ENCODE results near the gene TAX1BP3.

The TAX1BP3 gene

DNA sequence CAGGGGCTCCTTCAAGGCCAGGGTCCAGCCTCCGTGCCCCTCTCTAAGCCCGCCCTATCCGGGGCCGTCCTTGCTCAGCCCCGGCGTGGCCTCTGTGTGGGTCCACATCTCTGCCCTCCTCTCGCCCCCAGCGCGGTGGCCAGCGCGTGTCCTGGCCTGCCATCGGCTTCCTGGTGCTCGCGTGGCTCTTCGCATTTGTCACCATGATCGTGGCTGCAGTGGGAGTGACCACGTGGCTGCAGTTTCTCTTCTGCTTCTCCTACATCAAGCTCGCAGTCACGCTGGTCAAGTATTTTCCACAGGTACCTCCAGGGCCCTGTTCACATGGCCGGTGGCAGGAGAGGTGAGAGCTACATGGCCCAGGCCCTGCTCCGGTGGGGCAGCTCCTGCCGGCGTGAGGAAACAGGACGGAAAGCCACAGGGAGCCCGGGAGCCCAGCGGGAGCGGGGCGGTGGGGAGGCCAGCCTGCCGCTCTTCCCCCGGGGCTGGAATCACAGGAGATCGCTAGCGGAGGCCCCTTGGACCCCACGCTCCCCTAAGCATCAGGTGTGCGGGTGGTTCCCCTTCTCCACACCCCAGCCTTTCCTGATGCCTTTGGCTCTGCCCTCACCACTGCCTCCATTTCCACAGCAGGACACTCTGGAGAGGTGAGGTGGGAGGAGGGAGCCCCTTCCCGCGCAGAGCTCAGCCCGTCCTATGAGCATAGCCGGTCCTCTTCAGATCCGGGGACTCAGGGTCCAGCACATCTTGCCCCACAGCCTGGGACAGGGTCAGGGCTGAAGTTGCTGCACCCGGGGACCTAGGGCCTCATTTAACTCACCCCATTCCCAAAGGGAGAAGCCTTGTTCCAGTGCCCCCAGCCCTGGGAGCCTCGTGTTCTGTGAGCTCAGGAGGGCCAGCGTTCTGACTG, 10.2 kb downstream of the TAX1BP3 start:
- no peak for DNase-seq

DNA sequence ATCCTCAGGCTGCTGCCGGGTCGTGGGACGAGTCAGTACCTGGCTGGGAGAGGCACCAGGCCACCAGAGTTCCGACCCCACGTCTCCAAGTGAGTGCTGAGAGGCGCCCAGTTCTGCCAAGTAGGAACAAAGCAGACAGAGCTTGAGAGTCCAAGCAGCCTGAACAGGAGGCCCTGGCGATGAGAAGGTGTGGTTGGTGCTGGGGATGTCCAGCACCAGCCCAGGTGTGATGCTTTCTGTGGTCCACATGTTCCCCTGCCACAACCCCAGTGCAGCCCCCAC, 10.8 kb downstream of the TAX1BP3 start:
- no peak for DNase-seq

DNA sequence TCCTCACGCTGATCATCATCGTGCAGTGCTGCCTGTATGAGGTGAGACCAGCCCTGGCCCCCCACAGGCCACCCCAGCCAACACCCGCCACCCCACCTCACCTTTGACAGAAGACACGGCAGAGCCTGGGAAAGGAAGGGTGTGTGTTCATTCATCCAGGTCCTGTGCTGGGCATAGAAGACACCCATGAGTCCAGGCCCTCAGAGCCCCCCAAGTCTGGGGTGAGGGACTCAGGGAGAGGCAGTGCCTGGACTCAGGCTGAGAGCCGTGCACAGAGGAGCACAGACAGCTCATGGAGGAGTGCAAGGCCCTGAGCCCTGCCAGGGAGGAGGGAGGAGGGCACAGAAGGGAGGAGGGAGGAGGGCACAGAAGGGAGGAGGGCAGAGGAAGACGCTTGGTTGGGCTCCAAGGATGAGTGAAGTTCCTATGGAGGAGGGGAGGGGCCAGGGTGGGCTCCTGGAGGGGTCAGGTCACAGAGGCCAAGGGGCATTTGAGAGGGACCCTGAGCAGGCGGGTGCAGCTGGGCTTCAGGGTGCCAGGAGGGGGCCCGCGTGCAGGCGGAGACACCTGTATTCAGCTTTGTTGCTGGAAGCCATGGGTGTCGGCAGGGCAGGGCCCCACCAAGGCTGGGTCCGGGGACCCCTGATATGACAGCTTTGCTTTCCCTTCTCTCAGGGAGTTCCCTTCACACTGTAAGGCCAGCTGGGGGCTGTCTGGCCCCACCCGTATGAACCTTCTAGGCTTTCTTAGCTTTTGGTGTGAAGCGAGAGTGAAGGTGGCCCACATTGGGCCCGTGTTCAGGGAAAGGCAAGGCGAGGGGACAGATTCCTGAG, 11.4 kb downstream of the TAX1BP3 start:
- no peak for DNase-seq

DNA sequence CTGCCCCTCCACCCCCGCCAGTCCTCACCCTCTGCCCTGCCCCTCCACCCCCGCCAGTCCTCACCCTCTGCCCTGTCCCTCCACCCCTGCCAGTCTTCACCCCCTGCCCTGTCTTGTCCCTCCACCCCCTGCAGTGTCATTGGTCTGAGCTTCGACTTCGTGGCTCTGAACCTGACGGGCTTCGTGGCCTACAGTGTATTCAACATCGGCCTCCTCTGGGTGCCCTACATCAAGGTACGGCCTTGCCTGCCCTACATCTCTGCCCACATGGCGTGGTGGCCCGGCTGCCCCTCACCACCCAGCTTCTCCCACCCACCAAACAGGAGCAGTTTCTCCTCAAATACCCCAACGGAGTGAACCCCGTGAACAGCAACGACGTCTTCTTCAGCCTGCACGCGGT, 12.0 kb downstream of the TAX1BP3 start:
- no peak for DNase-seq

DNA sequence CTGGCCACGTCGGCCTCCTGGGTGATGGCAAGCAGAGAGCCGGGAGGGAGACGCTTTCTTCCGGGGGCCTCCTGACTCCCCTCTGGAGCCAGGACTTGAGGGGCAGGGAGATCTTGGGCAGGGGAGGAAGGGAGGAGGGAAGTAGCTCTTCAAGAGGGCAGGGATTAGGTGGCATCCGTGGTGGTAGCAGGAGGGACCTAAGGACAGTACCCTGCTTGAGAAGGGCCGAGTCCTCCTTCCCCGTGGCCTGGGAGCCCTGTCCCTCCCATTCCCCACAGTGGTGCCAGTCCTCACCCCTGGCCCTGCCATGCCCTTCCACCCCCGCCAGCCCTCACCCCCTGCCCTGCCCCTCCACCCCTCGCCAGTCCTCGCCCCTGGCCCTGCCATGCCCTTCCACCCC, 12.6 kb downstream of the TAX1BP3 start:
- DNase-seq, result no peak

DNA sequence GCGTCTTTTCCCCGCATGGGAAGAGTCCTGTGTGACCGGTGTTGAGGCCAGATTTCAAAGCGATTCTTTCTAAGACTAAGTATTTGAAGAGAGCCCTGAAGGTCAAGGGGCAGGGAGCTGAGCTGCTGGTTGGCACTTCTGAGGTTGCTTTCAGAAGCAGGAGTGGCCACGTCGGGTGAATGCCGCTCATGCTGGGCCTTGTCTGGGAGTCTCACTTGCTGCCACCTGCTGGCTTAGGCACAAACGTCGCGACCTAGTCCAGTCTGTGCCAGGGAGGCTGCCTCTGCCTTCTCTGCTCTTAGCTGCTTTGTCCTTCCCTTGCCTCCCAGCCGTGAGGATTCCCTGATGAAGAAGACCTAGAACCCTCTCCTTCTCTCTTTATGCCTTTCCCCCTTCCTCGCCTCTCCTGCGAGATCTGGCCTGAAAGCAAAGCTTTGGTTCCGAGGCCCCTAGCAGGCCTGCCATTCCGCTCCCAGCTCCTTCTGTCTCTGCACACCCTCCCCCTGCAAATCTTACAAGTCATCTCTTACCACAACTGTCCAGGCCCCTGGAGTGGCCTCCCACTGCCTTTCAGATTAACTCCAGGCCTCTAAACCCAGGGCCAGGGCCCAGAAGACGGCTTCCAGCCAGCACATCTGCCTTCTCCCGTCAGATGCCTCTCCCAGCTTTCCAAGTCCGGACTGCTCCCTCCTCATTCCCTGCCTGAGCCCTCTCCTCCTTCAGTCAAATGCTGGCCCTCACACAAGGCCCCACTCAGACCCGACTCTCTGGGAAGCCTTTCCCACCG, 20.4 kb downstream of the TAX1BP3 start:
- DNase-seq, result peak; percentile 11

DNA sequence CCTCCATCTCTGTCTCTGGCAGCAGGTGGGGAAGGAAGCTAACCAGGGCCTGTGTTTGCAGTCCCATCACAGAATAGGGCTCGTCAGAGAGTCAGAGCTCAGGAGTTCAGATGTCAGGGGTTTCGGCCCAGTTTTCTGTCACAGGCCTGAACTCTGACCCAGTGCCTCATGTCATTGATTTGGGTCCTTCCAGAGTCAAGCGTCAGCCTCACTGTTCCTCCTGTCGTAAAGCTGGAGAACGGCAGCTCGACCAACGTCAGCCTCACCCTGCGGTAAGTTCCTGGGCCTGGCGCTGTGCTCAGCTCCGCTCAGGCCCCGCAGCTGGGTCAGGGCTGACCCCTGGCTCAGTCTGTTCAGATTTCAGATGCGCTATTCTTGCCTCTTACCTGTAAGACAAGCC, 21.1 kb downstream of the TAX1BP3 start:
- DNase-seq, result no peak

DNA sequence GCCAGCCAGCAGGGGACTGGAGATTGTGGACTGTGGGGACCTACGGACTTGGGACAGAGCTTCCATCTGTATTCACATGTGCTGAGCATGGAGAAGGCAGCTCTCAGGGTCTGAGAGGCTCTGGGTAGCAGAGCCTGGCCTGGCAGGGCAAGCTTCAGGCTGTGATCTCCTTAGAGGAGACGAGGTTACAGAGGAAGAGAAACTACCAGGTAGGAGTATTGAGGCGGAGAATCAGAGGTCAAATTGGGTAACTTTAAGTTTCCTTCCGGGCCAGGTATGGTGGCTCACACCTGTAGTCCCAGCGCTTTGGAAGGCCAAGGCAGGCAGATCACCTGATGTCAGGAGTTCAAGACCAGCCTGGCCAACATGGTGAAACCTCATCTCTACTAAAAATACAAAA, 23.1 kb downstream of the TAX1BP3 start:
- no peak for DNase-seq

DNA sequence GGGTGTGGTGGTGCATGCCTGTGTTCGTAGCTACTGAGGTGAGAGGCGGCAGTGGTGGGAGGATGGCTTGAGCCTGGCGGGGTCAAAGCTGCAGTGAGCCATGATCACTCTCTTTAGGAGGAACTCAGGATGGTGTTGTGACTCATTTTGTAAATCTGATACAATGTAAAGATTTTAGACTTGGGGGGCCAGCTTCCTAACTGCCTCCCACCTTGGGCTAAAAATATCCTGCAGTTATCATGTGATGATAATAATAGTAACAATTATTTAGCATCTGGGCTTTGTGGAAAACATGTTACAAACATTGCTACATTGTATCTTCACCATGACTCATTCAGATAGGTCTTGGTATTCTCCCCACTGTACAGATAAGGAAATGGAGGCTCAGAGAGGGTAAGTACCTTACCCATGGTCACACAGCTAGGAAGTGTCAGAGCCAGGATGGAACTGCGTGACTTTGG, 24.5 kb downstream of the TAX1BP3 start:
- no peak for DNase-seq

DNA sequence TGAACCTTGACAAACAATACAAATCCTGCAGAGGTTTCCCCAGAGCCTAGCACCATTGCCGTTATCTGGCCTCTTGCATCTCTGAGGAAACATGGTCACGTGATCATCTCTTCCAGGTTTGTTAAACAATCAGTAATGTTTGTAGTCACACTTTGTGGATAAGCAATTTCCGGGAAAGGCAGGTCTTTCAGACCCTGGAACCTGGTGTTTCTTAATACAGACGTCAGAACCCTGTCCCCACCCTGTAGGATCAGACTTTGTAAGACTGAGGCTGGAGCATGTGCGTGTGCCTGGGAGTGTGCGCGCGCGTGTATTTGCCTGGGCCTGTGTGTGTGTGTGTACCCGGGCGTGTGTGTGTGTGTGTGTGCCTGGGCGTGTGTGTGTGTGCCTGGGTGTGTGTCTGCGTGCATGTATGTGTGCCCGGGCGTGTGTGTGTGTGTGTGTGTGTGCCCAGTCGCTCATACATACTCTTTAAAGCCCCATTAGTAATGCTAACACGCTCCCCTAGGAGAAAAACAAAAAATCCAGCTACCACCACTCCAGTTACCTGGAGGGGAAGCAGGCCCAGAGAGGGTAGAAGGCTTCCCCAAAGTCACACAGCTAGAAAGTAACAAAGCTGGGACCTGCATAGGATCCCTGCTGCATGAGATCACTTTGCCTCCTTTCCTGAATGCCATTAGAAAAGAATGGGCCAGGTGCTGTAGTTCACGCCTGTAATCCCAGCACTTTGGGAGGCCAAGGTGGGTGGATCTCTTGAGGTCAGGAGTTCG, 26.5 kb downstream of the TAX1BP3 start:
- no peak for DNase-seq

DNA sequence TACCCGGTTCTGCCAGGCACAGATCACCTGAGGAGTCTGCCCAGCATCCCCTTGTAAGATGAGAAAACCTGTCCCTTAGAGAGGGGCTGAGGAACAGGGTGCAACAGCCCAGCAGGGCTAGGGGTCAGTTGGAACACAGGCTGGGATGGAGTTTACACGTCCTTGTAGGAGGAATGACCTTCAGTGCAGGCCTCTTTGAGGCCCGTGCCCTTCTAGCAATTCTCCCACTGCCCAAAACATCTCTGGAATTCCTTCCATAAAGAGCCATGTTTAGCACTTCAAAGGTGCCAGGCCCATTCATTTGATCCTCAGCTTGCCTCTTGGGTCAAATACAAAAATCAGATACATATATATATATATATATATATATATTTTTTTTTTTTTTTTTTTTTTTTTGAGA, 27.4 kb downstream of the TAX1BP3 start:
- DNase-seq, result no peak

DNA sequence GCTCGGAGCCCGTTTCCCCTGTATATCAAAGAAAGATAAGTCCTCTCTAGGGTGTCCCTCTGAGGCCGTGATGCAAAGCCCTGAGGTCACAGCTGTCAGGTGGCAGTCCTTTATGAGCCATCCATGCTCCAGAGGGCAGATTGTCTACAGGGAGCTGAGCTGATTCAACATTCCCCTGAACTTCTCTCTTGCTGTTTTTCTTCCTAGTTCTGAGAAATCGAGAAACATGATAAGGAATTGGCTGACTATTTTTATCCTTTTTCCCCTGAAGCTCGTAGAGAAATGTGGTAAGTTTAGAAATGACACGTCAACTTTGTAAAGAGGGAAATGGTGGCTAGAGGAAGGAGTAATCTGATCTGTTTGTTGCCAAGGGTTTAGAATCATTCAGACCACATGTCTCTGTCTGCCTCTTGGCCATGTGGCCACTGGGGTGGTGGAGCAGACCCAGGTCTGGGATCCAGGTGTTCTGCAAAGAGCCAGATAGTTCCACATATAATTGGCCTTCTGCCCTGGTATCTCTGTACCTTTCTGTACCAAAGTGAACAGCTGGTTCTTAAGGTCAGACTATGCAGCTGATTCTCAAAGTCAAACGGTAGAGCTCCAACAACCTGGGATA, 28.3 kb downstream of the TAX1BP3 start:
- peak; percentile 34 for DNase-seq

DNA sequence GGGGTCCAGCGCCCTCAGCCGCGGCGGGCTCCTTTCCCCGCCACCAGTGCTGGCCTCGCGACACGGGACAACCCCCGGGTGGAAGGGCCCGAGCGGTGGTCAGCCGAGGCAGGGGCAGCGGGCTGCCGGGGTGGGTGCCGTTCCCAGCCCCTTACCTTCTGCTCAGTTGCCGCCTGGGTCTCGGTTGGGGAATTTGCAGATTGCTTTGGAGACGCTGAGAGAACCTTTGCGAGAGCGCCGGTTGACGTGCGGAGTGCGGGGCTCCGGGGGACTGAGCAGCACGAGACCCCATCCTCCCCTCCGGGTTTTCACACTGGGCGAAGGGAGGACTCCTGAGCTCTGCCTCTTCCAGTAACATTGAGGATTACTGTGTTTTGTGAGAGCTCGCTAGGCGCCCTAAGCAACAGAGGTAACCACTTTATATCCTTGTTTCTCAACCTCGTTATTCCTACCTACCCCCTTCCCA, 31.4 kb downstream of the TAX1BP3 start:
- DNase-seq, result no peak

DNA sequence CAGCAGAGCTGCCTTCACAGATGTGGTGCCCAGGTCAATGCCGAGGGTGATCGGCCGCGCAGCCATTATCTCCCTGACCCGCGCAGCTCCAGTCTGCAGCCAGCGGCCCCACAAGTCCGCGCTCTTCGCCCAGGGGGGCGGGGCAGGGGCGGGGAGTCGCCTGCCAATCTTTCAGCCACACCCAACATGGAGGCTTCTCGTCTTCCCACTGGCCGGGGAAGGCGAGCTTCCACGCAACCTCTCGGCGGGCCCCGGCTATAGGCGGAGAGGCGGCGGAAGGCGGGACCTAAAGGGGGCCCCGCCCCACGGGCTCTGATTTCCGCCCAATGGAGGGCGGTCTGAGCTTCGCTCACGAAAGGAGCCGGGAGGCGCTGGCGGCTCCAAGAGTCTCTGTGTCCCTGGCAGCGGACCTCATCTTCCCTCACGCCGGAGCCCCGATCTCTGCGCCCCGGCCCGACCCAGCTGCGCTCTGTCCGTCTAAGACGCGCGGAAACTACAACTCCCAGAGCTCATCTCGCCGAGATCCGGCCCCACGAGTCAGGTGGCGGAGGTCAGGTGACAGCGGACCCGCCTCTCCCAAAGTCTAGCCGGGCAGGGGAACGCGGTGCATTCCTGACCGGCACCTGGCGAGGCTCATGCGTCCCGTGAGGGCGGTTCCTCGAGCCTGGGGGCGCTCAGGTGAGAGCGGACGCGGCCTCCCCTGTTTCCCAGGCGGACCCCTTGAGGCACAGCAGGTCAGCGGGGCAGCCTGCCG, 32.0 kb downstream of the TAX1BP3 start, which contains the start of the genes CTNS and SHPK:
CTNS (plus strand) TSS at position 607 of the 754 bp plus-strand sequence. CDS start 3,447 bp downstream, outside the sequence.
SHPK (minus strand) TSS at position 97 of the 754 bp plus-strand sequence; CDS start at position 66, 31 bp downstream.
- DNase-seq, result peak; percentile 92

DNA sequence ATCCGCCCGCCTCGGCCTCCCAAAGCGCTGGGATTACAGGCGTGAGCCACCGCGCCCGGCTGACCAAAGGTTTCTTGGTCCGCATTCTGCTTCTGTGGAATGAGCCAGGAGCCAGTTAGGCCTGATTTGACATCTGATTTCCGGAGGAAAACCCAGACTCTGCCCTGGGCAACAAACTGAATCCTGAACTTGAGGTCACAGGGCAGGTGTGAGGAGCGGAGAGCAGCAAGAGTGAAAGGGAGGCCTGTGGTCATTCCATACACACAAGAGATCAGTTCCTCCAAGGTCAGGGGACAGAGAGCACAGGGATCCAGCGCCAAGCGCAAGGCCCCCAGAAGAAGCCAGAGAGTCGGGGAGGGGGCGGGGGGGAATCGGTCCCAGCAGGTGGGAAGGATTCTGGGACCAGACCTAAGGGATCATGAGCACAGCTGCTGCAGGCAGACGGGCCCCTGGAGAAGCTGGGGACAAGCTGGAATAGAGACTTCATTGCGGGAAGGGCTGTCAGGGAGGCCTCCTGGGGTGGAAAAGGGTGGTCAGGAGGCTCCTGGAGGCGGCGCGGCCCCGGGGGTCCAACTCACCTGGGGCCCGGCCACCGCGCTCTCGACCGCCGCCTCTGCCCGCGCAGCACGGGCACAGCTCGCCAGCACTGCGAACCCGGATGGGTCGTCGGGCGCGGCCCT, 32.8 kb downstream of the TAX1BP3 start:
- no peak for DNase-seq

DNA sequence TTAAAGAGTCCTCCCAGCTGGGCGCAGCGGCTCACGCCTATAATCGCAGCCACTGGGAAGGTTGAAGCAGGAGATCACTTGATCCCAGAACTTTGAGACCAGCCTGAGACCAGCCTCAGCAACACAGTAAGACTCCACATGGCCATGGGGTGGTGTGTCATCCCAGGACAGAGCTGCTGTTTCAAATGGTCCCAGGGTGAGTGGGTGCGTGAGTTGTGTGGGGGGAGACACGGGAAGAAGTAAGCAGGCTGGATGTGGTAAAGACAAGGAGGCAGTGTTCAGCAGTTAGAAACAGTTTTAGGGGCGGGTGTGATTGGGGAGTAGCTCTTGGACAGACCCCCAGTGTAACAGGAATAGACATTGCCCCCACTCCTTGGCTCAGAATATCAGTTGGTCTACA, 36.1 kb downstream of the TAX1BP3 start:
- no peak for DNase-seq

DNA sequence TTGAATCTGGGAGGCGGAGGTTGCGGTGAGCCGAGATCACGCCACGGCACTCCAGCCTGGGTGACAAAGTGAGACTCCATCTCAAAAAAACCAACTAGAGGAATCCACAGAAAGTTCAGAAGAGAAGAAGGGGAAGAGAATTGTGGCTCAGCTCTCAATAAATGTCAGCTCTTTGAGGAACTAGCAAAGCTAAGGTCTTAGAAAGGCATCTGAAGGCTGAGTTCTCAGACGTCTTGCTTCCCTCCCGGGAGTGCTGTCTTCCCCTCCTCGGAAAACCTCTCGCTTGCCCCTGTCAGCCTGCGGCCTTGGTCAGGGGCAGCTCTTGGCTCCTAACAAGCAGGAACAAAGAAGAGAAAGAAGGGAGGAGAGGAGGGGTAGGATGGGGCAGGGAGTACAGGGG, 37.6 kb downstream of the TAX1BP3 start:
- DNase-seq, result no peak

DNA sequence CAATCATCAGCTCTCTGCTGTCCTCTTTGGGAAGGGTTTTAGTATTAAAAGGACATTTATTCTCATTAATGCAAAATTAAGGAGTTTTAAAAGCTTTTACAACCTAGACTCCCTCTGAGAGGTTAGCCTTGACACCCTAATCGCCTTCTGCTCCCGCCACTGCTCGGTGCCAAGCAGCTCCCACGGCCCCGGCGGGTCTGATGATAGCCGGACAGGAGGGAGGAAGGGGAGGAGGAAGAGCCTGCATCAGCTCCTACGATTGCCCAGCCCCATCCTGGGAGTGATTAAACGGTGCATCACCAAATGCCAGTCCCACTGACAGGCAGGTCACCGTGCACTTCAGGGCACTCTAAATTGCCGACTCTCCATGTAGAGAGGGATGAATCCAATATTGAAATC, 40.6 kb downstream of the TAX1BP3 start:
- no peak for DNase-seq

DNA sequence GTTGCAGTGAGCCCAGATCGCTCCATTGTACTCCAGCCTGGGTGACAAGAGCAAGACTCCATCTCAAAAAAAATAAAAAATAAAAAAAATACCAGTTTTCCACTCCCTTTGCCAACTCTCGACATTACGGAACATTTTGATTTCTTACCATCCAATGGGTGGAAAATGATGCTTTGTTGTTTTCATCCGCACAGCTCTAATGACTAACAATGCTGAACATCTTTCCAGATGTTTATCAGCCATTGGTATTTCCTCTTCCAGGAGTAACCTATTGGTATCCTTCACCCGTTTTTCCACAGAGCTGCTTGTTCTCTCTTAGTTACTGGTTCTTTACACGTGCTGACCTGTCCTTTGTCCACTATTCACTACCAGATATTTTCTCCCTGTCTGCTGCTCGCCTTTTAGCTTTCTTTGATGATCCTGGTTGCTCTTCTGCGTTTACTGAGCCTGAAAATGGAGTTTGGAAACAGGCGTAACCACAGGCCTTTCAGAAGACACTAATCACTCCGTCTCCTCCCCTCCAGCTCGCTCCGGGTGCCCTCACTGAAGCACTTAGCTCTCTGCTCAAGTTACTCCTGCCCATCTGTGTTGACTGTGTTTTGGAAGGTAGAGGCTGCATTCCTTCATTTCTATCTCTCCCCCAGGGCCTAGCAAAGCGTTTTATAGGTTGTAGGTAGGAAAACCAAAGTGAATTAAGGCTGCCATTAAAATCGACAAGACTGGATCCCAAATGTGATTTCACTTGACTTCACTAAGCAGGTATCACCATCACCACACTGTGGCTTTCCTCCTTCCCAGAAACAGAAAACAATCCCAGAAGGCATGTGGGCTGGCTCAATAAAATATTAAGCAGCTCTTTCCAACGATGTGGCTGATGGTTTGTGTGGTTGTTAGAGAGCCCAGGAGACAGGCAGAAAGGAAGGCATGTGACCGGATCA, 41.3 kb downstream of the TAX1BP3 start:
- no peak for DNase-seq

Data from GDM1 (cell line).